Omental fat pad (tissue), 4 donors: ENCODE measurements around the gene CCDC136. TPM values are rescaled to one million over a fixed set of nuclear protein-coding genes. Genes with fewer than 3 reads are reported as not detected.

Experiments
- ATAC-seq: fragments of 150-250 bp; one replicate; pipeline ENCODE4 v1.9.1; 2016; ENCODE audit warnings: mild to moderate bottlenecking, moderate library complexity; ENCODE audit not compliant: low FRiP score
- DNase-seq: peaks from one replicate; pipeline ENCODE4 v3.0.0-alpha.2; 2019; ENCODE audit warnings: low spot score
- CTCF ChIP-seq, 3 donors: fragments of 450-650 bp; IDR thresholded peaks; one replicate each; pipeline ENCODE4 v1.5.1; 2016 to 2017; ENCODE audit warnings: antibody characterized with exemption in 3 of 3, mild to moderate bottlenecking in 3 of 3, moderate library complexity in 2 of 3
- total RNA-seq, 4 donors: library from RNA; depleted of rRNA; stranded (reverse); fragments of >200 nt; gene quantifications; one replicate each; pipeline ENCODE4 v1.1.0, GENCODE V29; 2016

The CCDC136 gene
- total RNA-seq, 4 donors from 2014 or later: 1.7 to 27.9 (median 2.7) TPM

DNA sequence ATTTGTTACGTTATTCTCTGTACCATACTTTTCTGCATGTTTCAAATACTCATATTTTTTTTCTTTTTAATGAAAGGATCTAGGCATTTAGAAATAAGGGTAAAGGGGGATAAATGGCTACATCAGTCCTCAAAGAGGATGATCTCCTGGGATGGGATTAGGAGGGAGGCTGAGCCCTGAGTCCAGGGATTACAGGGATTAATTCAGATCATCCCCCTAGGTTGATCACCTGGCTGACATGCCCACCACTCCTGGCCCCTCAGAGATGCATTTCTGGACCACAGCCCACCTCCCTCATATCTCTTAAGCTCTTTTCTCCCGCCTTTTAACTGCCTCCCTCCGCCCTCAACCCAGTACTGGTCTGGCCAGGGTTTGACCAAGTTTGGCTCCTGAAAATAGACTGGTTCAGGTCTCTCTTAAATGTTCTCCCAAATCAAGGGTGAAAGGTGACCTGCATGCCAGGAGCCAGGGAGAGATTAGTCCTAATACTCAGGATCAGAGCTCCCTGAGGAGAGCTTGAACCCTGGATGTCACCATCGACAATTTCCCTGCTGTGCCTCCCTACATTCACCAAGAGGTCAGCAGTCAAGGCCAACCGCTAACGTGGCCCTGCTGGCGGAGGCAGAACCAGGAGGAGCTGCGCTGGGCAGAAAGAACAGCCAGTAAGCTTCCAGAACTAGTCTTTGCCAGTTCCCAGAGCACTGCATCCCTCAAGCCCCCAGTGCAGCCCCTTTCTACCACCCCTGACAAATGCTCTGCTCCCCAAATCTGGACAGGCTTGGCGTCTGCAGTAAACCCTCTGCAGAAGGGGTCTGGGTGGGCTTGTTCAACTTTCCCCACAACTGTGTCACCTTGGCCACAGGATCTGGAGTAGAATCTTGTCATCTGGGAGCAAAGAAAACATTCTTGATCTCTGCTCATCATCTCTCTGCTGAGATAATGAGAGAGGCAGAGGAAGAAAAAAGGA is 3.0 kb upstream of the CCDC136 start:
- no peak for TF ChIP-seq CTCF (IDR thresholded peaks at IDR 0.05)
- DNase-seq (no peak), ATAC-seq (no peak)

GRCh38 chr7:128790315-128791041 is 1.3 kb upstream of the CCDC136 start:
- no peak for TF ChIP-seq CTCF (IDR thresholded peaks at IDR 0.05)
- no peak for DNase-seq
- peak; percentile 33 for ATAC-seq

- ATAC-seq (peak; percentile 7), DNase-seq (no peak)
- TF ChIP-seq CTCF (IDR thresholded peaks at IDR 0.05): no peak
Observed at GRCh38 chr7:128791972-128792327, 182 bp downstream of the CCDC136 start.

- ATAC-seq: no peak
Observed at GRCh38 chr7:128792471-128793180, 858 bp downstream of the CCDC136 start.

GRCh38 chr7:128793181-128793547 is 1.4 kb downstream of the CCDC136 start:
- no peak for DNase-seq
- ATAC-seq: no peak
- no peak for TF ChIP-seq CTCF (IDR thresholded peaks at IDR 0.05)

More at GRCh38 chr7:128792471-128793180, 858 bp downstream of the CCDC136 start:
- no peak for DNase-seq
- TF ChIP-seq CTCF (IDR thresholded peaks at IDR 0.05): no peak

DNA sequence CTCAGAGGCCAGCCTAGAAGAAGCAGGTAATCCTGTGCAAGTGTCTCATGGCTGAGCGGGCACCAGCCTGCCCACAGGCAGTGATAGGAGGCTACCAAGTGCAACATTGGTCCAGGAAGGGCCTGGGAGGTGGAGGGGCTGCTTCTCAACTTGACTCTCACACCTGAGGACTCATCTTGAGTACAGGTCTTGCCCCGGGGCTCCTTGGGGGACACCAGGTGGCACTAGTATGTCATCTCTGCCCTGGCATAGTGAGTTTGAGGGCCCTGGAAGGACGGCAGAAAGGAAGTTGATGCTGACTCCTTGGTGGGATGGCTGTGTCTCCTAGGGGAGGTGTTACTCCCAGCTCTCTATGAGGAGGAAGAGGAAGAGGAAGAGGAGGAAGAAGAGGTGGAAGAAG is 2.3 kb downstream of the CCDC136 start:
- DNase-seq (no peak), ATAC-seq (no peak)
- no peak for TF ChIP-seq CTCF (IDR thresholded peaks at IDR 0.05)
